ENCODE data around the gene RNF181. TPM values are rescaled to one million over a fixed set of nuclear protein-coding genes. Genes with fewer than 3 reads are reported as not detected.
A peak's percentile ranks its signal among the peaks of the same experiment; 100 is the strongest.
"Not testable (repeated sequence)": the region's sequence is repeated elsewhere in the genome, so short reads cannot be mapped to it uniquely, and the experiment has no call there.

The RNF181 gene
- total RNA-seq, 1 experiment from 2014 or later = 192 TPM

DNA sequence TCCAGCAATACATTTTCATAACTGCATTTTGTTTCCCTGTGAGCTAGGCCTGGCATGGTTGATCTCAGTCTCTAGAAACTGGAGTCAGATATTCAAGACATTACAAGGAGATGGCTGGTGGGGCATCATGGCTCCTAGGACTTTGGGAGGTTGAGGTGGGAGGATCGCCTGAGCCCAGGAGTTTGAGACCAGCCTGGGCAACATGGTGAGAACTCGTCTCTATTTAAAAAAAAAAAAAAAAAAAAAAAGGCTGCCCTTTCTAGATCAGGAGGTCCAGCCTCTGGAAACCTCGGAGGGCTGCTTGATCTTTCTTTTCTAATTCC lies 18.5 kb upstream of the RNF181 start:
- DNase-seq (ENCODE audit: low read depth) = no peak

GRCh38 chr2:85577386-85578242 lies 17.9 kb upstream of the RNF181 start, which contains the start of gene VAMP8:
VAMP8 (plus strand) TSS chr2:85577586; CDS start chr2:85577647, 61 bp downstream.
- no peak for DNase-seq (ENCODE audit: low read depth)

DNA sequence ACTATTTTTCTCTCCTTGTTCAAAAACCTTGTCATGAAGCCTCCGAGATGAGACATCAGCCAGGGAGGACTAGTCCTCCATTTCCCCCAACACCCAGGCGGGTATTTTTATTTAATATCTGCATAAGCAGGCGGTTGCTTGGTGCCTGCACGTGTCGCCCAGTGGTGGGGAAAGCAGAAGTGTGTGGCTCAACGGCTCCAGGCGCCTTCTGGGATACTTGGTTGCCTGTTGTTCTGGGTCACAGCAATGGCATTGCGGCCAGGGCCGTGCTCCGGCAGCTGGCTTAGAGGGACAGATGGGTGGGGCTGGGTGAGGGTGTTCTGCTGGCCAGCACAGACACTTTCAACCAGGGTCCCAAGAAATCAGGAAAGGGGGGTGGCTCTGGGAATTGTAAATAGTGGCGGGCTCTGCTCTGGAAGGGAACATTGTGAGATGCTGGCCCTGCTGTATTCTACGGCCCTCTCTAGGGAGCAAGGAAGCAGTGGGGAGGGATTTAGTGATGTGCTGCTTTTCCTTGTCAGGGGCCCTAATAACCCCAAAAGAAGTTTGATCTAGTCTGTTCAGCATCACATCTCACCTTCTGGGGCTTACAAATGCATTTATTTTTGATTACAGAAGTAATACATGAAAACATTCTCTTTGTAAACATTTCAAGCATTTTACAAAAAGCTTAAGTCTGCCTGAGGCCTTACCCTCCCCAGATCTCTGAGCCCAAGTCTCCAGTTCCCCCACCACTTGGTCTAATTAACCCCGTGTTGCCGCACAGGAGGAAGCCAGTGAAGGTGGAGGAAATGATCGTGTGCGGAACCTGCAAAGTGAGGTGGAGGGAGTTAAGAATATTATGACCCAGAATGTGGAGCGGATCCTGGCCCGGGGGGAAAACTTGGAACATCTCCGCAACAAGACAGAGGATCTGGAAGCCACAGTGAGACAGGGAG lies 17.0 kb upstream of the RNF181 start:
- DNase-seq (ENCODE audit: low read depth) = no peak

GRCh38 chr2:85579266-85579935 lies 16.1 kb upstream of the RNF181 start:
- DNase-seq (ENCODE audit: low read depth) = no peak

GRCh38 chr2:85580206-85580605 lies 15.3 kb upstream of the RNF181 start:
- DNase-seq (ENCODE audit: low read depth) = no peak

- no peak for DNase-seq (ENCODE audit: low read depth)
Measured at GRCh38 chr2:85582492-85582891, 13.1 kb upstream of the RNF181 start.

GRCh38 chr2:85583667-85584353 lies 11.7 kb upstream of the RNF181 start:
- no peak for DNase-seq (ENCODE audit: low read depth)

- no peak for DNase-seq (ENCODE audit: low read depth)
Measured at GRCh38 chr2:85584354-85584856, 11.1 kb upstream of the RNF181 start, which contains the start of gene VAMP5. VAMP5 (plus strand) TSS chr2:85584431; CDS start chr2:85584491, 60 bp downstream.

DNA sequence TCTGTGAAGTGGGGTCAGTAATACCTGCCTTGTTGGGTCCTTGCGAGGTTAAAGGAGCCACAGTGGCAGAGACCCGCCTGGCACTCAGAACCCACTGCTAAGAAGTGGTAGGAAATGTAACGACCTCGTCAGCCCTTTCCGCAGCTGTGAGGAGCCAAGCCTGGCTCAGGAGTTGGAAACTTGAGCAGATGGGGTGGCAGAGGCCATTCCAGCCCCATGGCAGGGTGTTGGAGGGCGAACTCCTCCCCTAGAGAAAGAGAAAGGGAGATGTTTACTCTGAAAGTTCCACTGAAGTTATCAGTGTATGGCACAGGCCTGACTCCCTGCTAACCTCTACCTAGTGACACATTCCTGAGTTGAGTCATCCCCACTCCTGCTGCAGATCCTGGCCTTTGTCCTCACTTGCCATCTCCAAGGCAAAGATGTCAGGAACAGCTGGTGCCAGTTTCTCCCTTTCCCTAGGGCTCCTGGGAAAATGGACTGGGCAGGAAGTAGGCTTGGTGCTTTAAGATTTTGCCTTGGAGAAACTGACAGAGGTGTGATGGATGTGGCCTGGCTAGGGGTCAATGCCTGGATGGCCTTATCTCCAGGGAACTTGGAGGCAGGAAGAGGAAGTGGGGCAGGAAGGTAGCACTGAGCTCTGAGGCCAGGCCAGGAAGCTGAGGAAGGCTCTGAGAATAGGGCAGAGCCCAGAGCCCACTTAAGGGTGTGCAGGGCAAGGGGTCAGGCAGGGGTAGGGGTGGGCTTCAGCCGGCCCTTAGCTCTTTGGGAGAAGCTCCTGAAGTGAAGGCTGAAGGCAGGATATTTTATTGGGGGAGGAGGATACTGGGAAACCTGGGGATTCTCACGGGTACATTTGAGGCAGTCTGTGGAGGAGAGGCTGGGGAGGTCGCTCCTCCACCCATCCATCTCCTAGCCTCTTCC lies 10.4 kb upstream of the RNF181 start:
- DNase-seq (ENCODE audit: low read depth) = peak; percentile 82

- peak; percentile 64 for DNase-seq (ENCODE audit: low read depth)
Measured at GRCh38 chr2:85585781-85586105, 9.8 kb upstream of the RNF181 start.

GRCh38 chr2:85588236-85588635 lies 7.3 kb upstream of the RNF181 start:
- no peak for DNase-seq (ENCODE audit: low read depth)

DNA sequence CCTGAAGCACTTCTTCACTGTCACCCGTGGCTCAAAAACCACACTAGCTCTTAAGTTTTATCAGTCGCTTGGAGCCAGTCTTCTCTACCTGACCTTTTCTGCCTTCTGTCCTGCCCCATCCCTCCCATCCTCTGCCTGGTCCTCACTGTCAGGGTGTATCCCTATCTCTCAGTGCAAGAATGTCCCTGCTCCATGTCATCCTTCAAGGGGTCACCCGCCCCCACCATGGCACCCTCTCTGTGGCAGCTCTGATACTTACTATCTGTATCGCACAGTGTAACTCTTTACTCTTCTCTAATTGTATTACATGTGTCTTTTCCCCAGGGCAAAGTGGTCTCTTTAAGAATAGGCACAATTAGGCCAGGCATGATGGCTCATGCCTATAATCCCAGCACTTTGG lies 6.9 kb upstream of the RNF181 start:
- no peak for DNase-seq (ENCODE audit: low read depth)

DNA sequence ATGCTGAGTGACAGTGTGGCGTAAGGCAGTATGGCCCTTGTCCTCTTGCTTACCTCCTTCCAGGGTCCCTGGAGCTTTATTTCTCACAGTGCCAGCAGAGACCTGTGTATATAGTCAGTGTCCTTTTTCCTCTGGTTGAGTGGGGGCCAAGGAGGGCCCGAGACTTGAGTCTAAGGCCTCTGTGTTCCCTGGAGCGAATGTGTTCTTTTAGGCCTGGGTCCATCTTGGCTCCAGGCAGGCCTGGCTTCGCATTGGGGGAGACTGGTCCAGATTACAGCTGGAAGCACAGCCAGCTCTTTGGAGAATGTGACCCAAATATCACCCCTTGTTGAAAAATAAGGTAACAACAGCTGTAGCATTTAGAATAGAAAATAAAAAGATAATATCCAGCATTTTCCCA lies 6.4 kb upstream of the RNF181 start:
- DNase-seq (ENCODE audit: low read depth) = no peak

- peak; percentile 75 for DNase-seq (ENCODE audit: low read depth)
Measured at GRCh38 chr2:85589982-85590791, 5.4 kb upstream of the RNF181 start.

- no peak for DNase-seq (ENCODE audit: low read depth)
Measured at GRCh38 chr2:85590950-85591349, 4.6 kb upstream of the RNF181 start.

- DNase-seq (ENCODE audit: low read depth) = no peak
Measured at GRCh38 chr2:85591563-85591962, 4.0 kb upstream of the RNF181 start.

GRCh38 chr2:85592299-85592698 lies 3.2 kb upstream of the RNF181 start:
- not testable (repeated sequence) for DNase-seq (ENCODE audit: low read depth)

DNA sequence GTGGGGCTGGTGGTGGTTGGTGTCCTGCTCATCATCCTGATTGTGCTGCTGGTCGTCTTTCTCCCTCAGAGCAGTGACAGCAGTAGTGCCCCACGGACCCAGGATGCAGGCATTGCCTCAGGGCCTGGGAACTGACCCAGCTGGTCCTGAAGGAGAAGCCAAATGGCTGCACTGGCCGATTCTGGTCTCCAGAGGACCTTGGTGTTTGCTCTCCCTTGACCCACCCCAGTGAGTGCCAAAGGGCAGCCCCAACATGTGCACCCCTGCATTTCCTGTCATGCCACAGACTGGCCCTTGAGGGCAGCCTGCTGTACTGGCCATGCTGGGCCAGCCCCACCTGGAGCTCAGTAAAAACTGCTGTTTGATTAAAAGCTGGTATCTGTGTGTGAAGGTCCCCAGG lies 2.5 kb upstream of the RNF181 start:
- no peak for DNase-seq (ENCODE audit: low read depth)

DNA sequence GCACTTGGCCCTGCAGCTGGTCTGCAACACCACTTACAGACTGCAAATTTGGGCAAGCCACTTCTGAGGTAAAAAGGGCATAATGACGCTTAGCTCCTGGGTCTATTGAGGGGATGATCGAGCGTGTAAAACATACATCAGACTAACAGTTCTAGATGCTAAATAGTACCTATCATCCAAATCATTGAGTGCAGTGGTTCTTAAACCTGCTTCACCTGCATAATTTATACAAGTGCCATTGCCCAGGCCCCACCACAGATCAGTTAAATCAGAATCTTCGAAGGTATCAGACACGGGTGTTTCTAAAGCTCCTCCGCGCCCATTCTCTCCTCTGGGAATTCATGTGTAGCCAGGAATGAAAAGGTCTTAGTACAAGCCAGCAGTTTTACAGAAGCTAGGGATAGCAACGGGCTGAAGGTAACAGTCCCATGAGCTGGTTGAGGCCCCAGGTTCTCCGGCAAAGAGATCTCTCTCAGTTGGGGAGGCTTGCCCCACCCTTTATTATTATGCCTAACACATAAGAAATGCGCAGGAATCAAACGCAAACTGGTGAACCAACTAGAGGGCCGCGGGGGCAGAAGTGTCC lies 737 bp upstream of the RNF181 start:
- DNase-seq (ENCODE audit: low read depth) = no peak
